Ascending aorta (tissue), 2 donors: ENCODE measurements around the gene INTS15. TPM values are rescaled to one million over a fixed set of nuclear protein-coding genes. Genes with fewer than 3 reads are reported as not detected.

ENCODE experiments used
- DNase-seq, 2 donors: peaks; one replicate each; pipeline ENCODE4 v3.0.0-alpha.2; 2019; ENCODE audit warnings: low spot score in 2 of 2
- H3K27ac ChIP-seq, 2 donors: fragments of 200-600 bp; sonication (generic); one replicate each; pipeline ENCODE4 v1.5.1; 2016 to 2017; ENCODE audit warnings: mild to moderate bottlenecking in 1 of 2
- H3K27me3 ChIP-seq: fragments of 200-600 bp; sonication (generic); one replicate; pipeline ENCODE4 v1.5.1; 2017
- H3K36me3 ChIP-seq, 2 donors: fragments of 200-600 bp; sonication (generic); one replicate each; pipeline ENCODE4 v1.5.1; 2016
- H3K4me1 ChIP-seq, 2 donors: fragments of 200-600 bp; sonication (generic); one replicate each; pipeline ENCODE4 v1.5.1; 2016 to 2017; ENCODE audit warnings: mild to moderate bottlenecking in 1 of 2
- H3K4me3 ChIP-seq, 2 donors: fragments of 200-600 bp; sonication (generic); one replicate each; pipeline ENCODE4 v1.5.1; 2016 to 2017; ENCODE audit warnings: mild to moderate bottlenecking in 1 of 2
- H3K9me3 ChIP-seq, 2 donors: fragments of 200-600 bp; sonication (generic); one replicate each; pipeline ENCODE4 v1.5.1; 2016
- intact Hi-C: fragments of 100-400 bp; cut with DNase I; formaldehyde crosslinking; loops from one replicate; pipeline ENCODE4 v1.15.1; 2023
- total RNA-seq: library from RNA; depleted of rRNA; stranded (reverse); fragments of >200 nt; gene quantifications from one replicate; pipeline ENCODE4 v1.1.0, GENCODE V29; 2016
- TF ChIP-seq, protein P1 (sequence below), 3 experiments: fragments of 200-600 bp in 2 of 3; fragments of 450-650 bp in 1 of 3; sonication (generic) in 2 of 3; IDR thresholded peaks; one replicate each; pipeline ENCODE4 v1.5.1; 2016 to 2019; ENCODE audit warnings: antibody characterized with exemption in 3 of 3, mild to moderate bottlenecking in 1 of 3, moderate library complexity in 1 of 3

Gene INTS15
- total RNA-seq, 1 donor from 2014 or later: 15.2 TPM

DNA sequence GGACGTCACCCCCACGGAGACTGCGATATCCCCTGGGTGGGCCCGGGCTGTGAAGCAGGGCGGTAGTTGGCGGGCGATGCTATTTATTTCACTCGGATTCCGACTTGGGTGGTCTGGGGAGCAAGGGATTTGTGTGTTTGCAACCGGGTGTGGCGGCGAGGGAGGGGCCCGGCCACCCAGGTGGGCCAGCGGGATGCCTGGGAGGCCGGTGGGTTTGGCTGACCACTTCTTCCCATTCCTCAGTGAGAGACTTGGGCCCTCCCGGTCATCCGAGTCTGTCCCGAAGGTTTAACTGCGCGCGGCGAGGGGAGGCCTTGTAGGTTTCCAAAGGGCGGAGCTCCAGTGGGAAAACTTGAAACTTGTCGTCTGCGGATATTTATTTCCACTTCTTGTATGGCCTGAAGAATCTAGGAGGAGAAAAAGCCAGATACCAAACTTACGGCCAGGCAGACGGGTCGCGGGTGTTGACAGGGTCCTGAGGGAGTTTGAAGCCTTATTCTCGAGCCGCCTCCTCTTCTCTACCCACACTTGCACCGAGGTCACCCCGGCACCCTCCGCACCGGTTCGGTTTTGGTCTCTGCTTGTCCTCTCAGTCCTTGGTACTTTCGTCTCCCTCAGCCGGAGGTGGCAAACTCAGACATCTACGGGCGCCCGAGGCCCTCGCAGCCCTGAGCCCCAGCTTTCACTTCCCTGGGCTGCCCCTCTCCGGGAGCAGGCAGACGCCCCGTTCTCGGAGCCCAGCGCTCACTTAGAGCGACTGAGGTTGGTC, 65.2 kb downstream of the INTS15 start:
- no peak overlapping the region for H3K4me3 ChIP-seq
- no peaks in the 10 kb centered on the region for H3K4me1 ChIP-seq
- H3K27ac ChIP-seq: no peak overlapping the region
- TF ChIP-seq, protein P1, sequence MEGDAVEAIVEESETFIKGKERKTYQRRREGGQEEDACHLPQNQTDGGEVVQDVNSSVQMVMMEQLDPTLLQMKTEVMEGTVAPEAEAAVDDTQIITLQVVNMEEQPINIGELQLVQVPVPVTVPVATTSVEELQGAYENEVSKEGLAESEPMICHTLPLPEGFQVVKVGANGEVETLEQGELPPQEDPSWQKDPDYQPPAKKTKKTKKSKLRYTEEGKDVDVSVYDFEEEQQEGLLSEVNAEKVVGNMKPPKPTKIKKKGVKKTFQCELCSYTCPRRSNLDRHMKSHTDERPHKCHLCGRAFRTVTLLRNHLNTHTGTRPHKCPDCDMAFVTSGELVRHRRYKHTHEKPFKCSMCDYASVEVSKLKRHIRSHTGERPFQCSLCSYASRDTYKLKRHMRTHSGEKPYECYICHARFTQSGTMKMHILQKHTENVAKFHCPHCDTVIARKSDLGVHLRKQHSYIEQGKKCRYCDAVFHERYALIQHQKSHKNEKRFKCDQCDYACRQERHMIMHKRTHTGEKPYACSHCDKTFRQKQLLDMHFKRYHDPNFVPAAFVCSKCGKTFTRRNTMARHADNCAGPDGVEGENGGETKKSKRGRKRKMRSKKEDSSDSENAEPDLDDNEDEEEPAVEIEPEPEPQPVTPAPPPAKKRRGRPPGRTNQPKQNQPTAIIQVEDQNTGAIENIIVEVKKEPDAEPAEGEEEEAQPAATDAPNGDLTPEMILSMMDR (IDR thresholded peaks at IDR 0.05): no peak
- H3K27me3 ChIP-seq: no peaks in the 10 kb centered on the region
- H3K36me3 ChIP-seq: peaks cover 32 to 51% of the 10 kb centered on the region in 2 donors
- no peak for DNase-seq
- H3K9me3 ChIP-seq: peaks cover 0 to 5% of the 10 kb centered on the region in 2 donors
- intact Hi-C loops: no loop called here

DNA sequence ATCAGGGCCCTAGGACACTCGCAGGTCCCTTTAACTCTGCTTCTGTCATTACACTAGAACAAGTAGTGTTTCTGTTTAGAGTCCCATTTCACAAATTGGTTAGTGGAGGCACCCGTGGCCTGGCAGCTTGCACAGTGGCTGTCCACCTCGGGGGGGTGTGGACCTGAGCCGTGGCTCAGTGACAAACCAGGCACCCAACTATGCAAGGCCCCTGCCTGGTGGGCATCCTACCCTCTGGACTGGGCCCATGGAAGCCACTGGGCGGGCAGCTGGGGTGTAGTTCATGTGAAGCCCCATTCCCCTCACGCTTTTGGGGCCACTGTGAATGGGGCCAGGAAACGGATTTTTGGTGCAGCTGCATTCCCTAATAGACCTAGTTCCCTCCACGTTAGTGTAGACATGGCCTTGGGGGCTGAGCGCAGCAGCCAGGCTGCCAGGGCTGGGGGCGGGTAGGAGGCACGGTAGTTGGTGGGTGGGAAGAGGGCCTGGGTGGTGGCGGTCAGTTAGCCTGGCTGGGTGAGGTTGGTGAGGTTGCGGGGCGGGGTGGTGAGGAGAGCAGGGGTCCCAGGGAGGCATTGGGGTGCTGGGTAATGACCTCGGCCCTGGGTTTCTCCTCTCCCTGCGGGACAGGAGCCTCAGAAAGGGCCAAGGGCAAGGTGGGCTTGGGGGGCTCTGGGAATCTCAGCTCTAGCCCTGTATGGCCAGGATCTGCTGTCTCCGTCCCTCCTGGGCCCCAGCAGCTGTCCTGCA, 66.0 kb downstream of the INTS15 start:
- TF ChIP-seq, protein P1 (IDR thresholded peaks at IDR 0.05): no peak
- peaks cover 32 to 43% of the 10 kb centered on the region in 2 donors for H3K36me3 ChIP-seq
- DNase-seq: no peak
- no peaks in the 10 kb centered on the region for H3K4me1 ChIP-seq
- H3K4me3 ChIP-seq: no peak overlapping the region
- intact Hi-C loops: no loop called here
- no peaks in the 10 kb centered on the region for H3K27me3 ChIP-seq
- no peak overlapping the region for H3K27ac ChIP-seq
- peaks cover 0 to 5% of the 10 kb centered on the region in 2 donors for H3K9me3 ChIP-seq

DNA sequence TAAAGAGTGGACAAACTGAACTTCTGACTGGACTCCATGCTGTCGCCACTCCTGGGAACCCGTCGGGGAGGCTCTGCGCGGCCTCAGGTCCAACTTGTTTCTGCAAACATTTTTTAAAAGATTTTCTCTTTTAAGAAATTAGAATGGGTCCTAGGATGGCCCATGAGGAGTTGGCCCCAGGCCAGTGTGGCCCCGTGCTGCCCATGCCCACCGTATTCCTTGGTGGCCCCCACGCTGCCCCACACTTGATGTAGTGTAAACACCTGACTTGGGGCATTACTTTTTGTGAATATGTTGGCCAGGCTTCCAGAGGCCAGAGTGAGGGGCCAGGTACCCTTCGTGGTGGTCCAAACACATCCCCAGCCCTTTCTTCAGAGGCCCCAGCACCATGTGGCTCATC, 66.6 kb downstream of the INTS15 start:
- H3K27me3 ChIP-seq: no peaks in the 10 kb centered on the region
- peaks cover 0 to 5% of the 10 kb centered on the region in 2 donors for H3K9me3 ChIP-seq
- no peak overlapping the region for H3K4me3 ChIP-seq
- H3K27ac ChIP-seq: no peak overlapping the region
- H3K4me1 ChIP-seq: no peaks in the 10 kb centered on the region
- intact Hi-C loops: no loop called here
- no peak for DNase-seq
- TF ChIP-seq, protein P1 (IDR thresholded peaks at IDR 0.05): no peak
- peaks cover 27 to 37% of the 10 kb centered on the region in 2 donors for H3K36me3 ChIP-seq

Other genes with a start within 250 kb of the INTS15 start
- gene FAM220A, start 241.1 kb upstream of the INTS15 start, total RNA-seq: 13.0 TPM
- gene RAC1, start 215.5 kb upstream of the INTS15 start, total RNA-seq: 96.3 TPM
- 5.2 TPM for gene DAGLB, start 142.1 kb upstream of the INTS15 start, total RNA-seq
- 105 TPM for gene KDELR2, start 105.9 kb upstream of the INTS15 start, total RNA-seq
- not detected for gene GRID2IP, start 38.6 kb upstream of the INTS15 start, total RNA-seq
- gene ZDHHC4, start 12.6 kb upstream of the INTS15 start, total RNA-seq: 5.1 TPM
- 12.2 TPM for gene ZNF853, start 25.6 kb downstream of the INTS15 start, total RNA-seq
- 60.3 TPM for gene ZNF316, start 47.3 kb downstream of the INTS15 start, total RNA-seq
- 28.8 TPM for gene ZNF12, start 116.9 kb downstream of the INTS15 start, total RNA-seq
- not detected for gene RSPH10B2, start 164.1 kb downstream of the INTS15 start, total RNA-seq
- 24.6 TPM for gene CCZ1B, start 236.3 kb downstream of the INTS15 start, total RNA-seq